HepG2 (cell line): ENCODE measurements around the gene RTBDN. TPM values are rescaled to one million over a fixed set of nuclear protein-coding genes. Genes with fewer than 3 reads are reported as not detected.

ENCODE experiments used
- ATAC-seq: fragments of 200-7000 bp; cut with Tn5 transposase; 3 replicates; pipeline ENCODE4 v1.9.1; 2020; ENCODE audit warnings: mild to moderate bottlenecking, moderate library complexity
- BruUV-seq: library from RNA; stranded (reverse); fragments of 400-500 nt; replicated peaks from 2 replicates; lab custom pipeline; 2021; lab: Mats Ljungman, UMichigan
- CTCF ChIA-PET: fragments of 300-600 bp; formaldehyde crosslinking; extraction: SDS; loops from one replicate; lab custom pipeline; 2021; ENCODE audit warnings: low total read pairs, inconsistent platforms, low intra/inter-chr PET ratio; lab: Yijun Ruan, JAX
- POLR2A ChIA-PET: fragments of 350-600 bp; sonication (Branson Sonifier 250); formaldehyde crosslinking; loops from one replicate; lab custom pipeline; 2020; ENCODE audit warnings: antibody characterized with exemption, inconsistent platforms; lab: Yijun Ruan, JAX
- DNase-seq: peaks from one replicate; pipeline ENCODE4 v3.0.0-alpha.2; 2015; ENCODE audit warnings: low spot score
- FAIRE-seq: peaks from 3 replicates; lab custom pipeline; 2011; peaks lifted over from hg19 to GRCh38; lab: Jason Lieb, UNC
- H2AFZ ChIP-seq: one replicate; pipeline ENCODE4 v1.6.1; 2011; ENCODE audit warnings: low read length, inconsistent platforms
- H3K27ac ChIP-seq: fragments of 300-600 bp; 3 replicates; pipeline ENCODE4 v1.8.0; 2011; ENCODE audit warnings: mixed run types, mild to moderate bottlenecking, mixed read lengths, low read length, inconsistent platforms; ENCODE audit not compliant: insufficient read depth; ENCODE audit errors: extremely low read length
- H3K27me3 ChIP-seq, 2 experiments: fragments of 200-600 bp in 1 of 2; 2 replicates in 1 of 2; 3 replicates in 1 of 2; pipeline versions ENCODE4 v1.6.0 to v1.8.0; 2011; ENCODE audit warnings: low read length in 2 of 2, mild to moderate bottlenecking in 2 of 2, moderate library complexity in 2 of 2, inconsistent platforms in 1 of 2; ENCODE audit not compliant: insufficient read depth in 2 of 2, control insufficient read depth in 1 of 2
- H3K36me3 ChIP-seq, 2 experiments: fragments of 200-600 bp in 1 of 2; replicated peaks in 1 of 2; 2 replicates in 1 of 2; 3 replicates in 1 of 2; pipeline versions ENCODE4 v1.5.1 to v1.8.0; 2011; ENCODE audit warnings: low read length in 2 of 2, inconsistent platforms in 1 of 2; ENCODE audit not compliant: insufficient read depth in 2 of 2, control insufficient read depth in 1 of 2
- H3K4me1 ChIP-seq: 2 replicates; pipeline ENCODE4 v1.5.1; 2012; ENCODE audit warnings: low read length, inconsistent platforms; ENCODE audit not compliant: insufficient read depth
- H3K4me2 ChIP-seq: 2 replicates; pipeline ENCODE4 v1.6.0; 2011; ENCODE audit warnings: low read depth, low read length, inconsistent platforms
- H3K4me3 ChIP-seq, 3 experiments: fragments of 200-600 bp in 1 of 3; sonication (generic), shearing (Covaris generic) in 1 of 3; replicated peaks in 1 of 3; 2 replicates each; pipeline ENCODE4 v1.5.1; 2011 to 2016; ENCODE audit warnings: low read length in 3 of 3, inconsistent platforms in 2 of 3, low read depth in 2 of 3, mild to moderate bottlenecking in 2 of 3, control low read depth in 1 of 3, mixed read lengths in 1 of 3; ENCODE audit not compliant: insufficient read depth in 1 of 3
- H3K79me2 ChIP-seq: one replicate; pipeline ENCODE4 v1.6.1; 2011; ENCODE audit warnings: low read length, inconsistent platforms; ENCODE audit not compliant: insufficient read depth
- H3K9ac ChIP-seq: 2 replicates; pipeline ENCODE4 v1.6.0; 2011; ENCODE audit warnings: mild to moderate bottlenecking, low read depth, low read length, inconsistent platforms; ENCODE audit not compliant: insufficient read depth
- H3K9me3 ChIP-seq: 2 replicates; pipeline ENCODE4 v1.5.1; 2012; ENCODE audit warnings: mild to moderate bottlenecking, low read length
- H4K20me1 ChIP-seq: 2 replicates; pipeline ENCODE4 v1.6.0; 2011; ENCODE audit warnings: inconsistent platforms, mild to moderate bottlenecking, low read length, moderate library complexity; ENCODE audit not compliant: insufficient read depth
- KLF6 ChIP-seq: IDR thresholded peaks from 2 replicates; pipeline ENCODE4 v1.8.0; 2016; ENCODE audit warnings: missing biosample characterization, missing genetic modification reagents
- REL ChIP-seq: sonication (generic); formaldehyde crosslinking; conservative IDR thresholded peaks from 2 replicates; pipeline ENCODE4 v1.8.0; 2022; ENCODE audit warnings: mild to moderate bottlenecking, missing genetic modification reagents, moderate library complexity
- TEF ChIP-seq: sonication (generic); formaldehyde crosslinking; IDR thresholded peaks from 2 replicates; pipeline ENCODE4 v1.5.0; 2020; ENCODE audit warnings: missing genetic modification reagents
- TFDP2 ChIP-seq: sonication (generic); formaldehyde crosslinking; IDR thresholded peaks from 2 replicates; pipeline ENCODE4 v1.4.0; 2020; ENCODE audit warnings: missing genetic modification reagents
- XRCC5 ChIP-seq: fragments of 200-400 bp; formaldehyde crosslinking; optimal IDR thresholded peaks from 2 replicates; pipeline ENCODE3; 2017; ENCODE audit warnings: mild to moderate bottlenecking, low read length
- ZNF24 ChIP-seq: fragments of 450-650 bp; IDR thresholded peaks from 2 replicates; pipeline ENCODE4 v1.6.1; 2017; ENCODE audit warnings: antibody characterized with exemption, mild to moderate bottlenecking
- ZNF564 ChIP-seq: sonication (generic); formaldehyde crosslinking; IDR thresholded peaks from 2 replicates; pipeline ENCODE4 v1.8.1; 2023; ENCODE audit warnings: mild to moderate bottlenecking, missing genetic modification reagents
- ZNF639 ChIP-seq: conservative IDR thresholded peaks from 2 replicates; pipeline ENCODE4 v1.6.1; 2018; ENCODE audit warnings: missing genetic modification reagents
- WGBS: methylation state at CpG from one replicate; pipeline ENCODE4 v1.1.6; 2017; ENCODE audit warnings: low lambda C conversion rate; 5-methylcytosine and 5-hydroxymethylcytosine counted together
- in situ Hi-C: cut with HindIII; loops from 2 replicates; pipeline ENCODE4 v1.10.0; 2017; ENCODE audit warnings: low pct_unique_long_range_greater_than_20kb; ENCODE audit not compliant: extremely low pct_ligation_motif_present
- intact Hi-C: fragments of 100-400 bp; cut with micrococcal nuclease; formaldehyde crosslinking; loops from one replicate; pipeline ENCODE4 v1.10.0; 2022; ENCODE audit not compliant: unreplicated experiment
- polyA plus RNA-seq, 8 experiments: library from polyadenylated mRNA; depleted of rRNA in 3 of 8; stranded (reverse) in 7 of 8; unstranded in 1 of 8; fragments of >200 nt; fragmentation: Illumina TruSeq in 4 of 8; extraction: Trizol in 4 of 8; gene quantifications; 2 replicates each; pipeline versions ENCODE4 v1.2.1 to v1.2.3, GENCODE V29; 2011 to 2016; ENCODE audit warnings: low read depth in 4 of 8, missing spikeins in 1 of 8, mixed read lengths in 1 of 8; ENCODE audit not compliant: insufficient read depth in 1 of 8
- total RNA-seq, 5 experiments: library from RNA; depleted of rRNA; stranded (reverse); fragments of >200 nt; fragmentation: Illumina TruSeq; extraction: Trizol; gene quantifications; 2 replicates each; pipeline ENCODE4 v1.2.3, GENCODE V29; 2016; ENCODE audit warnings: low read depth in 1 of 5

The RTBDN gene
- total and polyA plus RNA-seq, 2 of the 13 experiments (the other 11 are each of a cell fraction or from before 2014, with no cell fraction given) = 0.27 to 0.48 TPM

GRCh38 chr19:12794196-12794941, 40.0 kb downstream of the RTBDN start:
- Histone ChIP-seq H3K4me2 (peak overlapping the region; percentile 99), H3K4me3 (peak overlapping the region; percentile 60 to 87 (median 64); a peak in 5 of 6 replicates), H3K27ac (peak overlapping the region; percentile 81), H3K9ac (peak overlapping the region; percentile 89), H3K9me3 (no peaks in the 10 kb centered on the region), H4K20me1 (no peaks in the 10 kb centered on the region), H3K79me2 (peaks cover 8% of the 10 kb centered on the region), H3K36me3 (peaks cover 2 to 4% of the 10 kb centered on the region in 2 experiments; a peak in 3 of 5 replicates), H3K4me1 (peaks cover 34% of the 10 kb centered on the region), H3K27me3 (no peaks in the 10 kb centered on the region), H2AFZ (no peak overlapping the region)
- in situ Hi-C loops (no loop called here), intact Hi-C loops (no loop called here)
- no peak for FAIRE-seq
- DNase-seq = no peak
- ChIA-PET CTCF (interaction anchor here (2.6 to 3.7 kb wide), 2 partner anchors 16 to 19 kb away, joined by 6 to 54 read pairs; partner anchors contain the start of gene HOOK2), POLR2A (interaction anchor here (1.5 to 3.9 kb wide), 3 partner anchors 17 to 97 kb away, joined by 3 to 124 read pairs (median 21); partner anchors contain the start of genes GCDH and HOOK2)
- 81% methylated on average over 7 of the region's 7 CpGs for WGBS
- no peak for ATAC-seq
- BruUV-seq = no TSS peak
- TF ChIP-seq ZNF564 (CRISPR knock-in tag) (no peak), XRCC5 (no peak), REL (CRISPR knock-in tag) (0 out of 2 replicates have a peak, but pooled peaks have one; percentile 12)

GRCh38 chr19:12793290-12794195, 40.8 kb downstream of the RTBDN start:
- no peaks in the 10 kb centered on the region for H4K20me1 ChIP-seq
- peak overlapping the region; percentile 77 to 87 (median 78) for H3K4me3 ChIP-seq
- intact Hi-C loops (no loop called here), in situ Hi-C loops (no loop called here)
- ChIA-PET POLR2A (interaction anchor here (1.0 to 3.9 kb wide), 13 partner anchors 8 to 124 kb away, joined by 3 to 124 read pairs (median 15); partner anchors contain the start of genes DHPS, GCDH, GET3 and HOOK2), CTCF (interaction anchor here (1.0 to 3.7 kb wide), 4 partner anchors 15 to 36 kb away, joined by 3 to 54 read pairs (median 4); partner anchors contain the start of gene HOOK2)
- H3K36me3 ChIP-seq = 0 out of 5 replicates have a peak, but pooled peaks cover 0 to 1% of the 10 kb centered on the region in 2 experiments
- DNase-seq = peak; percentile 86
- no peaks in the 10 kb centered on the region for H3K9me3 ChIP-seq
- H3K9ac ChIP-seq = peak overlapping the region; percentile 89
- H3K4me1 ChIP-seq = peaks cover 42% of the 10 kb centered on the region
- peak overlapping the region; percentile 99 for H3K4me2 ChIP-seq
- no TSS peak for BruUV-seq
- no peak overlapping the region for H2AFZ ChIP-seq
- peak overlapping the region; percentile 81 for H3K27ac ChIP-seq
- FAIRE-seq = peak; percentile 71
- H3K79me2 ChIP-seq = peaks cover 8% of the 10 kb centered on the region
- WGBS = 1% methylated on average over 9 of the region's 81 CpGs
- peak; percentile 39 for ATAC-seq
- H3K27me3 ChIP-seq = no peaks in the 10 kb centered on the region
- TF ChIP-seq ZNF24 = no peak
- TF ChIP-seq ZNF639 (CRISPR knock-in tag) = peak; percentile 66; the same call in 1 of the 2 replicates
- TF ChIP-seq KLF6 (CRISPR knock-in tag) = peak; percentile 68; the same call in 1 of the 2 replicates
- peak; percentile 59 for TF ChIP-seq TFDP2 (CRISPR knock-in tag)
- TF ChIP-seq TEF (CRISPR knock-in tag) = no peak
